H1 (cell line): ENCODE data around the gene ASCC3. TPM values are rescaled to one million over a fixed set of nuclear protein-coding genes. Genes with fewer than 3 reads are reported as not detected.

ENCODE experiments used
- CTCF ChIA-PET: fragments of 300-600 bp; sonication (Branson Sonifier 250); formaldehyde crosslinking; loops from one replicate; lab custom pipeline; 2021; ENCODE audit not compliant: partially characterized antibody; lab: Charles Lee
- POLR2A ChIA-PET: fragments of 300-600 bp; sonication (Branson Sonifier 250); formaldehyde crosslinking; loops from one replicate; lab custom pipeline; 2021; ENCODE audit warnings: inconsistent platforms; ENCODE audit not compliant: partially characterized antibody; lab: Charles Lee
- DNase-seq, 2 experiments: peaks; one replicate each; pipeline versions ENCODE4 v3.0.0 to v3.0.0-alpha.2; 2010 to 2022; ENCODE audit warnings: low spot score in 2 of 2, low read depth in 1 of 2, mixed read lengths in 1 of 2
- FAIRE-seq: peaks from 2 replicates; lab custom pipeline; 2011; peaks lifted over from hg19 to GRCh38; lab: Jason Lieb, UNC
- H2AFZ ChIP-seq: 2 replicates; pipeline ENCODE4 v1.8.1; 2012; ENCODE audit warnings: low read length, inconsistent platforms
- H2AK5ac ChIP-seq: 2 replicates; pipeline ENCODE4 v1.6.1; 2013; ENCODE audit warnings: low read depth, low read length
- H2BK120ac ChIP-seq: replicated peaks from 2 replicates; pipeline ENCODE3; 2013; ENCODE audit warnings: low read depth, low read length, inconsistent platforms
- H2BK12ac ChIP-seq: 2 replicates; pipeline ENCODE4 v1.6.1; 2013; ENCODE audit warnings: low read depth, low read length
- H2BK15ac ChIP-seq: 2 replicates; pipeline ENCODE4 v1.6.1; 2013; ENCODE audit warnings: low read length
- H2BK20ac ChIP-seq: 2 replicates; pipeline ENCODE4 v1.6.1; 2013; ENCODE audit warnings: low read length
- H2BK5ac ChIP-seq: 2 replicates; pipeline ENCODE4 v1.6.1; 2013; ENCODE audit warnings: low read depth, low read length
- H3K14ac ChIP-seq: 2 replicates; pipeline ENCODE4 v1.6.1; 2013; ENCODE audit warnings: inconsistent platforms; ENCODE audit not compliant: insufficient read length
- H3K18ac ChIP-seq: 2 replicates; pipeline ENCODE4 v1.6.1; 2013; ENCODE audit warnings: low read length; ENCODE audit errors: extremely low read depth
- H3K23ac ChIP-seq: 2 replicates; pipeline ENCODE4 v1.6.1; 2013; ENCODE audit warnings: inconsistent platforms; ENCODE audit not compliant: insufficient read length
- H3K23me2 ChIP-seq: 2 replicates; pipeline ENCODE4 v1.6.1; 2013; ENCODE audit warnings: low read depth, low read length
- H3K27ac ChIP-seq: 2 replicates; pipeline ENCODE4 v1.6.1; 2011; ENCODE audit warnings: low read depth, low read length, inconsistent platforms
- H3K27me3 ChIP-seq, 4 experiments: replicated peaks in 1 of 4; 1 replicate in 1 of 4; 2 replicates in 3 of 4; pipeline versions ENCODE4 v1.6.1 to v1.8.1; 2011 to 2013; ENCODE audit warnings: low read length in 3 of 4, mild to moderate bottlenecking in 3 of 4, inconsistent platforms in 2 of 4, mixed read lengths in 2 of 4, moderate library complexity in 1 of 4; ENCODE audit not compliant: control insufficient read depth in 3 of 4, insufficient read depth in 3 of 4; ENCODE audit errors: extremely low read depth in 1 of 4
- H3K36me3 ChIP-seq, 4 experiments: 2 replicates each; pipeline versions ENCODE4 v1.6.1 to v1.8.1; 2011 to 2013; ENCODE audit warnings: mild to moderate bottlenecking in 4 of 4, low read length in 3 of 4, moderate library complexity in 2 of 4, control low read depth in 1 of 4, inconsistent platforms in 1 of 4; ENCODE audit not compliant: insufficient read depth in 4 of 4, control insufficient read depth in 2 of 4
- H3K4ac ChIP-seq: replicated peaks from 2 replicates; pipeline ENCODE3; 2013; ENCODE audit warnings: low read length, low read depth, mixed read lengths, inconsistent platforms; ENCODE audit not compliant: insufficient read length
- H3K4me1 ChIP-seq, 4 experiments: replicated peaks in 1 of 4; 1 replicate in 1 of 4; 2 replicates in 3 of 4; pipeline versions ENCODE4 v1.6.1 to v1.8.1; 2011 to 2013; ENCODE audit warnings: low read length in 3 of 4, inconsistent platforms in 2 of 4, mixed read lengths in 1 of 4; ENCODE audit not compliant: insufficient read depth in 4 of 4, control insufficient read depth in 3 of 4
- H3K4me2 ChIP-seq, 2 experiments: 2 replicates each; pipeline versions ENCODE4 v1.6.1 to v1.8.1; 2011 to 2013; ENCODE audit warnings: low read depth in 2 of 2, low read length in 2 of 2, control low read depth in 1 of 2, inconsistent platforms in 1 of 2, mild to moderate bottlenecking in 1 of 2; ENCODE audit not compliant: insufficient read depth in 1 of 2
- H3K4me3 ChIP-seq, 4 experiments: fragments of 200-600, 300-600 bp in 1 of 4; sonication (generic), shearing (Covaris generic), sonication (Bioruptor Twin) in 1 of 4; 2 replicates each; pipeline versions ENCODE4 v1.5.1 to v1.8.1; 2011 to 2016; ENCODE audit warnings: low read length in 4 of 4, low read depth in 3 of 4, control low read depth in 2 of 4, inconsistent platforms in 2 of 4, mild to moderate bottlenecking in 2 of 4, mixed read lengths in 1 of 4, moderate library complexity in 1 of 4; ENCODE audit not compliant: insufficient read depth in 2 of 4; ENCODE audit errors: extremely low read depth in 1 of 4
- H3K56ac ChIP-seq: replicated peaks from 2 replicates; pipeline ENCODE3; 2013; ENCODE audit warnings: low read depth, mild to moderate bottlenecking, mixed read lengths, low read length, inconsistent platforms; ENCODE audit not compliant: insufficient read length
- H3K79me1 ChIP-seq: 2 replicates; pipeline ENCODE4 v1.6.1; 2013; ENCODE audit warnings: low read depth, low read length, control low read depth
- H3K79me2 ChIP-seq, 2 experiments: 2 replicates each; pipeline versions ENCODE4 v1.6.1 to v1.8.1; 2012 to 2013; ENCODE audit warnings: low read length in 2 of 2, mild to moderate bottlenecking in 2 of 2, inconsistent platforms in 1 of 2; ENCODE audit not compliant: insufficient read depth in 2 of 2, control insufficient read depth in 1 of 2
- H3K9ac ChIP-seq, 4 experiments: replicated peaks in 1 of 4; 1 replicate in 1 of 4; 2 replicates in 3 of 4; pipeline versions ENCODE4 v1.6.1 to v1.8.1; 2011 to 2013; ENCODE audit warnings: low read depth in 3 of 4, low read length in 3 of 4, control low read depth in 2 of 4, mild to moderate bottlenecking in 2 of 4, moderate library complexity in 2 of 4, inconsistent platforms in 1 of 4; ENCODE audit errors: extremely low read depth in 1 of 4
- H3K9me3 ChIP-seq, 2 experiments: 2 replicates each; pipeline versions ENCODE4 v1.6.1 to v1.8.1; 2012 to 2013; ENCODE audit warnings: mild to moderate bottlenecking in 2 of 2, moderate library complexity in 2 of 2, control low read depth in 1 of 2, inconsistent platforms in 1 of 2, low read depth in 1 of 2, low read length in 1 of 2, mixed read lengths in 1 of 2; ENCODE audit not compliant: insufficient read depth in 2 of 2
- H4K20me1 ChIP-seq, 2 experiments: replicated peaks in 1 of 2; 2 replicates each; pipeline versions ENCODE3 to v1.8.1; 2011 to 2013; ENCODE audit warnings: inconsistent platforms in 2 of 2, low read length in 2 of 2, mild to moderate bottlenecking in 1 of 2; ENCODE audit not compliant: insufficient read depth in 2 of 2, control insufficient read depth in 1 of 2
- H4K5ac ChIP-seq: 2 replicates; pipeline ENCODE4 v1.6.1; 2013; ENCODE audit warnings: low read length, low read depth, mixed read lengths, inconsistent platforms; ENCODE audit not compliant: insufficient read length
- H4K8ac ChIP-seq: 2 replicates; pipeline ENCODE4 v1.8.0; 2013; ENCODE audit warnings: mild to moderate bottlenecking, moderate library complexity, low read length, inconsistent platforms; ENCODE audit not compliant: insufficient read depth; ENCODE audit errors: extremely low read depth
- H4K91ac ChIP-seq: replicated peaks from 2 replicates; pipeline ENCODE3; 2013; ENCODE audit warnings: low read length, mixed read lengths, inconsistent platforms; ENCODE audit not compliant: insufficient read length
- BRCA1 ChIP-seq: IDR thresholded peaks from 2 replicates; pipeline ENCODE4 v1.6.1; 2012; ENCODE audit warnings: low read depth, low read length, improper control_type of control experiment
- CBX8 ChIP-seq: fragments of 300-800, 300-1000 bp; sonication (generic); IDR thresholded peaks from 2 replicates; pipeline ENCODE4 v1.7.1; 2016; ENCODE audit warnings: low read depth, low read length, borderline replicate concordance
- GABPA ChIP-seq: IDR thresholded peaks from 2 replicates; pipeline ENCODE4 v1.6.1; 2011; ENCODE audit warnings: mild to moderate bottlenecking, low read length, moderate library complexity, borderline replicate concordance; ENCODE audit not compliant: insufficient read depth
- HDAC2 ChIP-seq, 2 experiments: fragments of 300-600 bp in 1 of 2; sonication (generic) in 1 of 2; IDR thresholded peaks; 2 replicates each; pipeline ENCODE4 v1.6.1; 2011 to 2012; ENCODE audit warnings: low read depth in 2 of 2, low read length in 2 of 2, mild to moderate bottlenecking in 2 of 2, moderate library complexity in 2 of 2, borderline replicate concordance in 1 of 2, inconsistent platforms in 1 of 2
- JUN ChIP-seq: IDR thresholded peaks from 2 replicates; pipeline ENCODE4 v1.6.1; 2011; ENCODE audit warnings: low read depth, mild to moderate bottlenecking, improper control_type of control experiment, low read length
- KDM1A ChIP-seq: fragments of 200-600, 300-600 bp; sonication (generic); IDR thresholded peaks from 2 replicates; pipeline ENCODE4 v1.7.1; 2016; ENCODE audit warnings: mild to moderate bottlenecking, low read length, borderline replicate concordance
- NANOG ChIP-seq: IDR thresholded peaks from 2 replicates; pipeline ENCODE4 v1.6.1; 2011; ENCODE audit warnings: low read length, low read depth, mild to moderate bottlenecking, inconsistent platforms; ENCODE audit not compliant: insufficient read depth, poor library complexity, severe bottlenecking
- POLR2AphosphoS5 ChIP-seq: IDR thresholded peaks from 2 replicates; pipeline ENCODE4 v1.6.1; 2011; ENCODE audit warnings: low read depth, low read length
- SIN3A ChIP-seq, 2 experiments: IDR thresholded peaks in 1 of 2; conservative IDR thresholded peaks in 1 of 2; 2 replicates each; pipeline ENCODE4 v1.6.1; 2011 to 2012; ENCODE audit warnings: low read length in 2 of 2, improper control_type of control experiment in 1 of 2, low read depth in 1 of 2, mild to moderate bottlenecking in 1 of 2
- SIRT6 ChIP-seq: IDR thresholded peaks from one replicate; pipeline ENCODE4 v1.7.1; 2012; ENCODE audit warnings: low read length, inconsistent platforms
- SIX5 ChIP-seq: IDR thresholded peaks from 2 replicates; pipeline ENCODE4 v1.6.1; 2011; ENCODE audit warnings: mild to moderate bottlenecking, low read depth, low read length
- SP4 ChIP-seq: IDR thresholded peaks from 2 replicates; pipeline ENCODE4 v1.6.1; 2012; ENCODE audit warnings: low read length, inconsistent platforms
- TEAD4 ChIP-seq: IDR thresholded peaks from 2 replicates; pipeline ENCODE4 v1.6.1; 2012; ENCODE audit warnings: low read depth, low read length, inconsistent platforms, mixed read lengths
- ZNF274 ChIP-seq: IDR thresholded peaks from 2 replicates; pipeline ENCODE4 v1.7.0; 2012; ENCODE audit warnings: low read length, borderline replicate concordance; ENCODE audit errors: extremely low read depth
- WGBS, 2 experiments: shearing (Covaris generic) in 1 of 2; methylation state at CpG; one replicate each; pipeline versions ENCODE4 v1.1.6 to v1.1.7; 2013 to 2015; ENCODE audit warnings: low lambda C conversion rate in 2 of 2, mixed read lengths in 2 of 2, inconsistent platforms in 1 of 2, low coverage in 1 of 2, missing lambda C conversion rate in 1 of 2; ENCODE audit not compliant: insufficient replicate concordance in 2 of 2, insufficient coverage in 1 of 2, insufficient read length in 1 of 2; ENCODE audit errors: extremely low coverage in 1 of 2, missing lambda C conversion rate in 1 of 2; 5-methylcytosine and 5-hydroxymethylcytosine counted together
- polyA plus RNA-seq, 7 experiments: library from polyadenylated mRNA; depleted of rRNA in 3 of 7; stranded (reverse) in 5 of 7; unstranded in 2 of 7; fragments of >200 nt in 5 of 7; fragments of 200-250 nt in 2 of 7; gene quantifications; 1 replicate in 5 of 7; 2 replicates in 1 of 7; 4 replicates in 1 of 7; pipeline versions ENCODE4 v1.2.1 to v1.2.3, GENCODE V29; 2011 to 2013; ENCODE audit warnings: missing spikeins in 2 of 7, mixed read lengths in 2 of 7
- total RNA-seq: library from RNA; stranded (reverse); fragmentation: NEBNext Ultra II Directional; extraction: Animal tissue kit (Norgen Biotek cat#: 25700); gene quantifications from 2 replicates; pipeline ENCODE4 v1.2.1, GENCODE V29; 2021

The ASCC3 gene
- total and polyA plus RNA-seq, 2 of the 8 experiments (the other 6 are each of a cell fraction or from before 2014, with no cell fraction given) = 37.5 to 77.8 TPM

DNA sequence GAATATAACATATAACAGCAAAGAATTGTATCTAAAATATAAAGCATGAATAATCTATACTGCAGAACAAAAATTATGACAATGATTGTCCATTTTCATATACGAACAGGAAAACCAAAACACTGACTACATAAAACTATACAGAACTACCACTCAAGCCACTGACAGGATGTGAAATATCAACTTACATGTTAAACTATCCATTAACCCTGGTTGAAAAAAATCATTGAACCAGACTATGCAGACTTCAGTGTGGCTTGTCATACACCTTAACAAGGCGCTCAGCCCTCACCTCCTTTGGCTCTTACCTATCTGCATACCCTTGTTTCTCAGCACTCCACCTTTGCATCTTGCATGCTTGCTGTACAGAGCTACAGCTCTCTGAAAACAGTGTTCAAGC, 34.9 kb downstream of the ASCC3 start:
- Histone ChIP-seq H2BK5ac (no peak overlapping the region), H3K9me3 (no peaks in the 10 kb centered on the region), H2BK120ac (no peak overlapping the region), H2AK5ac (no peak overlapping the region), H4K5ac (no peak overlapping the region), H3K79me2 (peaks cover 0 to 43% of the 10 kb centered on the region in 2 experiments; a peak in 2 of 4 replicates), H3K9ac (no peak overlapping the region), H4K8ac (no peak overlapping the region), H3K27me3 (no peaks in the 10 kb centered on the region), H4K20me1 (peaks cover 0 to 4% of the 10 kb centered on the region in 2 experiments), H3K79me1 (peaks cover 3% of the 10 kb centered on the region; the same call in 1 of the 2 replicates), H3K4me3 (no peak overlapping the region), H3K4me2 (no peak overlapping the region), H3K14ac (no peak overlapping the region), H3K18ac (no peak overlapping the region), H3K4me1 (peaks cover 0 to 5% (median 2%) of the 10 kb centered on the region in 4 experiments; a peak in 3 of 7 replicates), H3K27ac (no peak overlapping the region), H3K36me3 (peaks cover 0 to 7% (median 2%) of the 10 kb centered on the region in 4 experiments; a peak in 1 of 8 replicates), H3K4ac (no peak overlapping the region), H2BK12ac (no peak overlapping the region), H2BK20ac (no peak overlapping the region), H3K23me2 (no peaks in the 10 kb centered on the region), H4K91ac (no peak overlapping the region), H3K23ac (no peak overlapping the region), H3K56ac (no peak overlapping the region), H2AFZ (no peak overlapping the region), H2BK15ac (no peak overlapping the region)
- DNase-seq (no peak), FAIRE-seq (peak; percentile 7)
- 85% methylated on average over 2 of the region's 2 CpGs; no CpG with 5 or more reads in 1 of the 2 experiments for WGBS, 2 experiments
- CTCF ChIA-PET = no interaction called here
- POLR2A ChIA-PET = no interaction called here
- TF ChIP-seq ZNF274 = no peak
- TF ChIP-seq CBX8 = no peak
- no peak for TF ChIP-seq NANOG
- TF ChIP-seq SIRT6 = no peak
- no peak for TF ChIP-seq HDAC2 (IDR thresholded peaks at IDR 0.05; ENCODE audit: borderline replicate concordance in 1 of 2, low read depth in 2 of 2, low read length in 2 of 2)
- no peak for TF ChIP-seq SP4
- TF ChIP-seq JUN = no peak
- TF ChIP-seq GABPA = no peak
- TF ChIP-seq TEAD4 = no peak
- TF ChIP-seq POLR2AphosphoS5 = no peak
- no peak for TF ChIP-seq BRCA1
- TF ChIP-seq SIX5 = no peak
- TF ChIP-seq KDM1A = no peak
- TF ChIP-seq SIN3A (conservative IDR thresholded peaks at IDR 0.05 in 1 of 2, IDR thresholded peaks at IDR 0.05 in 1 of 2; ENCODE audit: low read depth in 1 of 2, low read length in 2 of 2) = no peak
